OCI-LY3 (cell line): ENCODE data around the gene ANKS4B.
A peak's percentile ranks its signal among the peaks of the same experiment; 100 is the strongest.

ENCODE experiments used
- H2AFZ ChIP-seq: fragments of 200-600, 300-600 bp; shearing (Covaris generic); 2 replicates; pipeline ENCODE4 v1.6.0; 2014; ENCODE audit warnings: antibody characterized with exemption, low read depth, low read length
- H3K27ac ChIP-seq: fragments of 200-600, 300-600 bp; sonication (generic); 2 replicates; pipeline ENCODE4 v1.5.1; 2014; ENCODE audit warnings: mild to moderate bottlenecking, low read length, moderate library complexity, mixed read lengths
- H3K27me3 ChIP-seq: fragments of 200-600, 300-600 bp; sonication (generic); 2 replicates; pipeline ENCODE4 v1.6.1; 2014; ENCODE audit warnings: low read depth, low read length, mixed read lengths
- H3K36me3 ChIP-seq: fragments of 200-600, 300-600 bp; sonication (generic); replicated peaks from 2 replicates; pipeline ENCODE3; 2014; ENCODE audit warnings: low read depth, low read length, mixed read lengths
- H3K4me1 ChIP-seq: fragments of 300-600, 200-600 bp; sonication (generic); 2 replicates; pipeline ENCODE4 v1.6.1; 2014; ENCODE audit warnings: low read length, mixed read lengths
- H3K4me2 ChIP-seq: fragments of 200-600, 300-600 bp; sonication (generic); 2 replicates; pipeline ENCODE4 v1.6.1; 2014; ENCODE audit warnings: low read length, mixed read lengths
- H3K4me3 ChIP-seq: fragments of 300-600, 200-600 bp; sonication (generic); 2 replicates; pipeline ENCODE4 v1.5.1; 2014; ENCODE audit warnings: antibody characterized with exemption, mild to moderate bottlenecking, low read length, moderate library complexity
- H3K79me2 ChIP-seq: fragments of 300-600, 200-600 bp; shearing (Covaris generic); 2 replicates; pipeline ENCODE4 v1.6.1; 2014; ENCODE audit warnings: mild to moderate bottlenecking, low read length, mixed read lengths
- H3K9ac ChIP-seq: fragments of 300-600, 200-600 bp; shearing (Covaris generic); 2 replicates; pipeline ENCODE4 v1.6.0; 2014; ENCODE audit warnings: mild to moderate bottlenecking, low read length, moderate library complexity
- H3K9me3 ChIP-seq: fragments of 200-600, 300-600 bp; shearing (Covaris generic); 2 replicates; pipeline ENCODE4 v1.6.1; 2014; ENCODE audit warnings: low read length, mixed read lengths; ENCODE audit not compliant: insufficient read depth
- H4K20me1 ChIP-seq: fragments of 200-600, 300-600 bp; sonication (generic); 2 replicates; pipeline ENCODE4 v1.6.1; 2016; ENCODE audit warnings: low read length, mixed read lengths; ENCODE audit not compliant: insufficient read depth
- CTCF ChIP-seq: fragments of 200-600, 300-600 bp; sonication (generic); IDR thresholded peaks from 2 replicates; pipeline ENCODE4 v1.5.1; 2014; ENCODE audit warnings: antibody characterized with exemption, low read length, low read depth
- EZH2phosphoT487 ChIP-seq: fragments of 200-600 bp; shearing (Covaris generic); IDR thresholded peaks from 2 replicates; pipeline ENCODE4 v1.6.1; 2018; ENCODE audit warnings: antibody characterized with exemption, mixed run types, low read depth

ANKS4B gene

GRCh38 chr16:21233521-21234150 is at the start of gene ANKS4B:
TSS of gene ANKS4B (plus strand) at chr16:21233699. CDS start at chr16:21233738, 39 bp downstream.
- H3K36me3 ChIP-seq: no peaks in the 10 kb centered on the region
- H3K9me3 ChIP-seq: no peaks in the 10 kb centered on the region; the same call in 1 of the 2 replicates
- no peaks in the 10 kb centered on the region for H4K20me1 ChIP-seq
- H3K4me2 ChIP-seq: no peak within 1 kb of the TSS
- H3K9ac ChIP-seq: no peak within 1 kb of the TSS
- H3K27me3 ChIP-seq: peaks cover 57% of the 10 kb centered on the region
- H2AFZ ChIP-seq: no peak within 1 kb of the TSS
- H3K4me1 ChIP-seq: no peaks in the 10 kb centered on the region
- no peak within 1 kb of the TSS for H3K27ac ChIP-seq
- TF ChIP-seq CTCF: no peak
- no peak for TF ChIP-seq EZH2phosphoT487
- no peaks in the 10 kb centered on the region for H3K79me2 ChIP-seq
- H3K4me3 ChIP-seq: no peak within 1 kb of the TSS

- no peak for TF ChIP-seq EZH2phosphoT487
- TF ChIP-seq CTCF: no peak
- Histone ChIP-seq H3K4me3 (no peak overlapping the region), H3K27ac (no peak overlapping the region), H3K4me2 (no peak overlapping the region), H3K9me3 (0 out of 2 replicates have a peak, but pooled peaks cover 12% of the 10 kb centered on the region), H3K36me3 (peaks cover 55% of the 10 kb centered on the region), H3K9ac (no peak overlapping the region), H2AFZ (no peak overlapping the region), H4K20me1 (no peaks in the 10 kb centered on the region; the same call in 1 of the 2 replicates), H3K4me1 (peaks cover 18% of the 10 kb centered on the region), H3K27me3 (no peaks in the 10 kb centered on the region), H3K79me2 (no peaks in the 10 kb centered on the region)
Measured at GRCh38 chr16:21183995-21184394, 49.5 kb upstream of the ANKS4B start.

- Histone ChIP-seq H3K4me2 (no peak overlapping the region), H4K20me1 (no peaks in the 10 kb centered on the region; the same call in 1 of the 2 replicates), H3K4me3 (no peak overlapping the region), H3K27me3 (peaks cover 5% of the 10 kb centered on the region), H3K79me2 (no peaks in the 10 kb centered on the region), H3K27ac (0 out of 2 replicates have a peak overlapping the region, but pooled peaks have one; percentile 6), H3K9ac (no peak overlapping the region), H3K36me3 (peaks cover 47% of the 10 kb centered on the region), H3K9me3 (0 out of 2 replicates have a peak, but pooled peaks cover 12% of the 10 kb centered on the region), H2AFZ (no peak overlapping the region), H3K4me1 (peaks cover 25% of the 10 kb centered on the region)
- TF ChIP-seq CTCF (no peak), EZH2phosphoT487 (no peak)
Measured at GRCh38 chr16:21184834-21185233, 48.7 kb upstream of the ANKS4B start.

- Histone ChIP-seq H3K4me1 (peaks cover 25% of the 10 kb centered on the region), H3K4me2 (no peak overlapping the region)
Measured at GRCh38 chr16:21185659-21186325, 47.7 kb upstream of the ANKS4B start.

More at GRCh38 chr16:21185659-21186325, 47.7 kb upstream of the ANKS4B start:
- Histone ChIP-seq H4K20me1 (no peaks in the 10 kb centered on the region; the same call in 1 of the 2 replicates), H3K79me2 (no peaks in the 10 kb centered on the region), H3K4me3 (no peak overlapping the region), H3K9me3 (0 out of 2 replicates have a peak, but pooled peaks cover 12% of the 10 kb centered on the region), H3K27ac (no peak overlapping the region), H2AFZ (no peak overlapping the region), H3K9ac (no peak overlapping the region), H3K36me3 (peaks cover 39% of the 10 kb centered on the region), H3K27me3 (peaks cover 11% of the 10 kb centered on the region)
- TF ChIP-seq EZH2phosphoT487 (no peak), CTCF (no peak)
